Testis (tissue), 3 donors: ENCODE data around the gene NRXN3. TPM values are rescaled to one million over a fixed set of nuclear protein-coding genes. Genes with fewer than 3 reads are reported as not detected.

Source experiments
- DNase-seq: peaks from one replicate; pipeline ENCODE4 v3.0.0-alpha.2; 2019
- H3K27ac ChIP-seq, 2 donors: fragments of 200-600 bp; sonication (generic); one replicate each; pipeline ENCODE4 v1.5.1; 2019
- H3K27me3 ChIP-seq: fragments of 200-600 bp; sonication (generic); one replicate; pipeline ENCODE4 v1.5.1; 2019
- H3K36me3 ChIP-seq: fragments of 200-600 bp; sonication (generic); one replicate; pipeline ENCODE4 v1.5.1; 2017; ENCODE audit warnings: low read depth; ENCODE audit errors: missing control alignments
- H3K4me1 ChIP-seq: fragments of 200-600 bp; sonication (generic); one replicate; pipeline ENCODE4 v1.5.1; 2019
- H3K4me3 ChIP-seq, 2 donors: fragments of 200-600 bp; sonication (generic); one replicate each; pipeline ENCODE4 v1.5.1; 2017 to 2019
- H3K9me3 ChIP-seq: fragments of 200-600 bp; sonication (generic); one replicate; pipeline ENCODE4 v1.5.1; 2017
- CTCF ChIP-seq, 3 experiments: fragments of 450-650 bp in 2 of 3; fragments of 200-600 bp in 1 of 3; sonication (generic) in 1 of 3; IDR thresholded peaks; one replicate each; pipeline ENCODE4 v1.5.1; 2016 to 2019; ENCODE audit warnings: antibody characterized with exemption in 3 of 3, mild to moderate bottlenecking in 2 of 3, moderate library complexity in 1 of 3
- POLR2A ChIP-seq: fragments of 450-650 bp; IDR thresholded peaks from one replicate; pipeline ENCODE4 v1.6.1; 2017; ENCODE audit warnings: antibody characterized with exemption, mild to moderate bottlenecking, moderate library complexity
- WGBS, 2 donors: methylation state at CpG; one replicate each; pipeline ENCODE4 v1.1.5; 2018; 5-methylcytosine and 5-hydroxymethylcytosine counted together
- intact Hi-C: fragments of 100-400 bp; cut with DNase I; formaldehyde crosslinking; loops from one replicate; pipeline ENCODE4 v1.15.1; 2023; ENCODE audit warnings: low total_unique reads
- polyA plus RNA-seq: library from polyadenylated mRNA; stranded (reverse); fragments of 350-450 nt; fragmentation: Illumina TruSeq; extraction: RNeasy Lipid Tissue Mini Kit (QIAGEN cat#74804); gene quantifications from one replicate; pipeline ENCODE4 v1.2.3, GENCODE V29; 2014; ENCODE audit warnings: low read depth, low replicate concordance; ENCODE audit not compliant: insufficient read depth
- total RNA-seq, 2 donors: library from RNA; depleted of rRNA; stranded (reverse); fragments of >200 nt; gene quantifications; one replicate each; pipeline ENCODE4 v1.2.3, GENCODE V29; 2016

NRXN3 gene
- total and polyA plus RNA-seq, 3 donors from 2014 or later, result 3.5 to 8.0 (median 3.9) TPM

GRCh38 chr14:79597566-79597965 is 1427.4 kb downstream of the NRXN3 start:
- TF ChIP-seq POLR2A (no peak), CTCF (IDR thresholded peaks at IDR 0.05) (no peak)
- no peak overlapping the region for H3K27ac ChIP-seq
- intact Hi-C loops, result no loop called here
- DNase-seq, result no peak
- no peaks in the 10 kb centered on the region for H3K9me3 ChIP-seq
- H3K27me3 ChIP-seq, result no peaks in the 10 kb centered on the region
- peaks cover 6% of the 10 kb centered on the region for H3K4me1 ChIP-seq
- no peaks in the 10 kb centered on the region for H3K36me3 ChIP-seq
- H3K4me3 ChIP-seq, result no peak overlapping the region
- 90 to 96% methylated on average over 4 of the region's 4 CpGs for WGBS, 2 donors

GRCh38 chr14:79598339-79598738 is 1428.2 kb downstream of the NRXN3 start:
- Histone ChIP-seq H3K4me3 (no peak overlapping the region), H3K36me3 (no peaks in the 10 kb centered on the region), H3K9me3 (no peaks in the 10 kb centered on the region), H3K27ac (no peak overlapping the region), H3K27me3 (no peaks in the 10 kb centered on the region), H3K4me1 (peaks cover 6% of the 10 kb centered on the region)
- 36 to 60% methylated on average over 2 of the region's 2 CpGs for WGBS, 2 donors
- TF ChIP-seq POLR2A (no peak), CTCF (IDR thresholded peaks at IDR 0.05) (no peak)
- DNase-seq, result no peak
- intact Hi-C loops, result no loop called here

GRCh38 chr14:79599239-79599638 is 1429.1 kb downstream of the NRXN3 start:
- Histone ChIP-seq H3K27me3 (no peaks in the 10 kb centered on the region), H3K36me3 (no peaks in the 10 kb centered on the region), H3K9me3 (no peaks in the 10 kb centered on the region), H3K4me3 (no peak overlapping the region), H3K4me1 (peaks cover 6% of the 10 kb centered on the region), H3K27ac (no peak overlapping the region)
- no peak for DNase-seq
- intact Hi-C loops, result no loop called here
- no peak for TF ChIP-seq POLR2A
- no peak for TF ChIP-seq CTCF (IDR thresholded peaks at IDR 0.05)

- no peak for DNase-seq
- TF ChIP-seq CTCF (IDR thresholded peaks at IDR 0.05) (no peak), POLR2A (no peak)
- Histone ChIP-seq H3K36me3 (no peaks in the 10 kb centered on the region), H3K9me3 (no peaks in the 10 kb centered on the region), H3K4me1 (peaks cover 6% of the 10 kb centered on the region), H3K27me3 (no peaks in the 10 kb centered on the region), H3K27ac (no peak overlapping the region), H3K4me3 (no peak overlapping the region)
- 73 to 75% methylated on average over 3 of the region's 3 CpGs for WGBS, 2 donors
- intact Hi-C loops, result no loop called here
These were observed 1430.2 kb downstream of the NRXN3 start for GRCh38 chr14:79600406-79600805.

- 88 to 98% methylated on average over 5 of the region's 5 CpGs for WGBS, 2 donors
- intact Hi-C loops, result no loop called here
- Histone ChIP-seq H3K9me3 (no peaks in the 10 kb centered on the region), H3K4me3 (no peak overlapping the region), H3K4me1 (peaks cover 6% of the 10 kb centered on the region), H3K27ac (no peak overlapping the region), H3K36me3 (no peaks in the 10 kb centered on the region), H3K27me3 (no peaks in the 10 kb centered on the region)
- DNase-seq, result no peak
- TF ChIP-seq CTCF (IDR thresholded peaks at IDR 0.05), result no peak
- TF ChIP-seq POLR2A, result no peak
These were observed 1431.4 kb downstream of the NRXN3 start for GRCh38 chr14:79601579-79601978.
